Measurements from ENCODE around the gene ZBTB12. TPM values are rescaled to one million over a fixed set of nuclear protein-coding genes. Genes with fewer than 3 reads are reported as not detected.

ZBTB12 gene
- total and polyA plus RNA-seq, 9 of the 15 experiments (the other 6 are each of a cell fraction or from before 2014, with no cell fraction given) = 0.03 to 12.4 (median 5.8) TPM; not detected in 1

DNA sequence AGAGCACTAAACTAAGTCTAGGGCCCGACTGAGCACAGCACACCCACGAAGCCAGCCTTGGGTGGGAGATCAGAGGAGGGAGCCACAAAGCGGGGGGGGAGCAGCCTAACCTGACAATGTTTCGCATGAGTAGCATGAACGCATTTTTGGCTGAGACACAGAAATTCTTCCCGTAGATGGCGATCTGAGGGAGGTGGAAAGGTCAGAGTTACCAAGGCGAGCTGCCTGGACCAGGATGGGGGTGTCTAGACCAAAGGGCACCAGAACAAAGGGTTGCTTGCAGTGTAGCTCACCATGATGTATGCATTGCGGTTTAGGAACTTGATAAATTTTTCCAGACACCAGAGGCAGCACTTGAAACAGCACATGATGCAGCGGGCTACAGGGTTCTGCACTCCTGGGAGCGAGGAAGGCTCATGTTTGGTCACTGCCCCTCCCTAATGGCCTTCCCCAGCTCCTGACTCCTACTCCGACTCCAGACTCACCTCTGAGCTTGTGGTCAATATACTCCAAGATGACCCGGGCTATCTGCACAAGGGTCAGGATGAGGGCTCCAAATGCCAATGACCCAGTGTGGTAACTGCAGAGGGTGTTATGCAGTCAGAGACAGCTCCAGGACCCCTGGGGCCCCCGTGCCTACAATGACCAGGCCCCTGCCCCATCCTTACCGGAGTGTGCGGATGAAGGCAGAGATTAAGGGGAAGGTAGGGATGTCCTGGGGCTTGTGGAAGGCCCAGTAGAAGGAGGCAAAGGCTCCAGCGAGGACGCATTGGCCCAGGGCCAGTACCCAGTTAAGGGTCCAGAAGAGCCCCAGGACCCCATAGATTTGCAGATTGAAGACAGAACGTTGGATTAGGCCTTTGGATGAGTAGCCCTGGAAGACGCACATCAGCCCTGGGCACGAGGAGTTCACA, 36.4 kb downstream of the ZBTB12 start (continued):
- TF ChIP-seq GTF2A2 (tag; IDR thresholded peaks at IDR 0.05) = no peak
- no peak for TF ChIP-seq TCFL5 (CRISPR knock-in tag; conservative IDR thresholded peaks at IDR 0.05)
- no peak for TF ChIP-seq MAFG (tag; conservative IDR thresholded peaks at IDR 0.05)
- no peak for TF ChIP-seq FOS (IDR thresholded peaks at IDR 0.05; ENCODE audit: extremely low read depth, insufficient read length)
- TF ChIP-seq ZBED1 (IDR thresholded peaks at IDR 0.05) = no peak
- TF ChIP-seq CAMTA2 (CRISPR knock-in tag; conservative IDR thresholded peaks at IDR 0.05) = no peak
- TF ChIP-seq SMAD3 (CRISPR knock-in tag; conservative IDR thresholded peaks at IDR 0.05) = no peak
- TF ChIP-seq ZNF696 (CRISPR knock-in tag; conservative IDR thresholded peaks at IDR 0.05) = no peak
- TF ChIP-seq MYNN (IDR thresholded peaks at IDR 0.05) = no peak
- TF ChIP-seq MYNN (CRISPR knock-in tag; IDR thresholded peaks at IDR 0.05) = 0 out of 2 replicates have a peak, but pooled peaks have one; percentile 25
- TF ChIP-seq HDAC6 (IDR thresholded peaks at IDR 0.05; ENCODE audit: low read depth, low read length) = no peak
- no peak for TF ChIP-seq NFRKB (IDR thresholded peaks at IDR 0.05; ENCODE audit: low read depth)
- no peak for TF ChIP-seq RBBP5 (IDR thresholded peaks at IDR 0.05; ENCODE audit: borderline replicate concordance, insufficient read depth, low read length, poor library complexity, severe bottlenecking)
